HepG2 (cell line): ENCODE measurements around the gene P4HTM. TPM values are rescaled to one million over a fixed set of nuclear protein-coding genes. Genes with fewer than 3 reads are reported as not detected.

ENCODE experiments used
- ATAC-seq: fragments of 200-7000 bp; cut with Tn5 transposase; 3 replicates; pipeline ENCODE4 v1.9.1; 2020; ENCODE audit warnings: mild to moderate bottlenecking, moderate library complexity
- BruUV-seq: library from RNA; stranded (reverse); fragments of 400-500 nt; replicated peaks from 2 replicates; lab custom pipeline; 2021; lab: Mats Ljungman, UMichigan
- CTCF ChIA-PET: fragments of 300-600 bp; formaldehyde crosslinking; extraction: SDS; loops from one replicate; lab custom pipeline; 2021; ENCODE audit warnings: low total read pairs, inconsistent platforms, low intra/inter-chr PET ratio; lab: Yijun Ruan, JAX
- POLR2A ChIA-PET: fragments of 350-600 bp; sonication (Branson Sonifier 250); formaldehyde crosslinking; loops from one replicate; lab custom pipeline; 2020; ENCODE audit warnings: antibody characterized with exemption, inconsistent platforms; lab: Yijun Ruan, JAX
- DNase-seq: peaks from one replicate; pipeline ENCODE4 v3.0.0-alpha.2; 2015; ENCODE audit warnings: low spot score
- FAIRE-seq: peaks from 3 replicates; lab custom pipeline; 2011; peaks lifted over from hg19 to GRCh38; lab: Jason Lieb, UNC
- H2AFZ ChIP-seq: one replicate; pipeline ENCODE4 v1.6.1; 2011; ENCODE audit warnings: low read length, inconsistent platforms
- H3K27ac ChIP-seq: fragments of 300-600 bp; 3 replicates; pipeline ENCODE4 v1.8.0; 2011; ENCODE audit warnings: mixed run types, mild to moderate bottlenecking, mixed read lengths, low read length, inconsistent platforms; ENCODE audit not compliant: insufficient read depth; ENCODE audit errors: extremely low read length
- H3K27me3 ChIP-seq, 2 experiments: fragments of 200-600 bp in 1 of 2; 2 replicates in 1 of 2; 3 replicates in 1 of 2; pipeline versions ENCODE4 v1.6.0 to v1.8.0; 2011; ENCODE audit warnings: low read length in 2 of 2, mild to moderate bottlenecking in 2 of 2, moderate library complexity in 2 of 2, inconsistent platforms in 1 of 2; ENCODE audit not compliant: insufficient read depth in 2 of 2, control insufficient read depth in 1 of 2
- H3K36me3 ChIP-seq, 2 experiments: fragments of 200-600 bp in 1 of 2; replicated peaks in 1 of 2; 2 replicates in 1 of 2; 3 replicates in 1 of 2; pipeline versions ENCODE4 v1.5.1 to v1.8.0; 2011; ENCODE audit warnings: low read length in 2 of 2, inconsistent platforms in 1 of 2; ENCODE audit not compliant: insufficient read depth in 2 of 2, control insufficient read depth in 1 of 2
- H3K4me1 ChIP-seq: 2 replicates; pipeline ENCODE4 v1.5.1; 2012; ENCODE audit warnings: low read length, inconsistent platforms; ENCODE audit not compliant: insufficient read depth
- H3K4me2 ChIP-seq: 2 replicates; pipeline ENCODE4 v1.6.0; 2011; ENCODE audit warnings: low read depth, low read length, inconsistent platforms
- H3K4me3 ChIP-seq, 3 experiments: fragments of 200-600 bp in 1 of 3; sonication (generic), shearing (Covaris generic) in 1 of 3; replicated peaks in 1 of 3; 2 replicates each; pipeline ENCODE4 v1.5.1; 2011 to 2016; ENCODE audit warnings: low read length in 3 of 3, inconsistent platforms in 2 of 3, low read depth in 2 of 3, mild to moderate bottlenecking in 2 of 3, control low read depth in 1 of 3, mixed read lengths in 1 of 3; ENCODE audit not compliant: insufficient read depth in 1 of 3
- H3K79me2 ChIP-seq: one replicate; pipeline ENCODE4 v1.6.1; 2011; ENCODE audit warnings: low read length, inconsistent platforms; ENCODE audit not compliant: insufficient read depth
- H3K9ac ChIP-seq: 2 replicates; pipeline ENCODE4 v1.6.0; 2011; ENCODE audit warnings: mild to moderate bottlenecking, low read depth, low read length, inconsistent platforms; ENCODE audit not compliant: insufficient read depth
- H3K9me3 ChIP-seq: 2 replicates; pipeline ENCODE4 v1.5.1; 2012; ENCODE audit warnings: mild to moderate bottlenecking, low read length
- H4K20me1 ChIP-seq: 2 replicates; pipeline ENCODE4 v1.6.0; 2011; ENCODE audit warnings: inconsistent platforms, mild to moderate bottlenecking, low read length, moderate library complexity; ENCODE audit not compliant: insufficient read depth
- HOXA3 ChIP-seq: sonication (generic); formaldehyde crosslinking; IDR thresholded peaks from 2 replicates; pipeline ENCODE4 v1.5.0; 2020; ENCODE audit warnings: missing genetic modification reagents
- ZNF354B ChIP-seq: sonication (generic); formaldehyde crosslinking; IDR thresholded peaks from 2 replicates; pipeline ENCODE4 v1.8.0; 2022; ENCODE audit warnings: mild to moderate bottlenecking, missing genetic modification reagents
- WGBS: methylation state at CpG from one replicate; pipeline ENCODE4 v1.1.6; 2017; ENCODE audit warnings: low lambda C conversion rate; 5-methylcytosine and 5-hydroxymethylcytosine counted together
- in situ Hi-C: cut with HindIII; loops from 2 replicates; pipeline ENCODE4 v1.10.0; 2017; ENCODE audit warnings: low pct_unique_long_range_greater_than_20kb; ENCODE audit not compliant: extremely low pct_ligation_motif_present
- intact Hi-C: fragments of 100-400 bp; cut with micrococcal nuclease; formaldehyde crosslinking; loops from one replicate; pipeline ENCODE4 v1.10.0; 2022; ENCODE audit not compliant: unreplicated experiment
- polyA plus RNA-seq, 8 experiments: library from polyadenylated mRNA; depleted of rRNA in 3 of 8; stranded (reverse) in 7 of 8; unstranded in 1 of 8; fragments of >200 nt; fragmentation: Illumina TruSeq in 4 of 8; extraction: Trizol in 4 of 8; gene quantifications; 2 replicates each; pipeline versions ENCODE4 v1.2.1 to v1.2.3, GENCODE V29; 2011 to 2016; ENCODE audit warnings: low read depth in 4 of 8, missing spikeins in 1 of 8, mixed read lengths in 1 of 8; ENCODE audit not compliant: insufficient read depth in 1 of 8
- total RNA-seq, 5 experiments: library from RNA; depleted of rRNA; stranded (reverse); fragments of >200 nt; fragmentation: Illumina TruSeq; extraction: Trizol; gene quantifications; 2 replicates each; pipeline ENCODE4 v1.2.3, GENCODE V29; 2016; ENCODE audit warnings: low read depth in 1 of 5
- TF ChIP-seq, protein P1 (sequence below): sonication (generic); formaldehyde crosslinking; IDR thresholded peaks from 2 replicates; pipeline ENCODE4 v1.4.0; 2020; ENCODE audit warnings: missing genetic modification reagents, mild to moderate bottlenecking, borderline replicate concordance
- TF ChIP-seq, protein P2 (sequence below): sonication (generic); formaldehyde crosslinking; IDR thresholded peaks from 2 replicates; pipeline ENCODE4 v1.4.0; 2020; ENCODE audit warnings: missing genetic modification reagents, borderline replicate concordance

Gene P4HTM
- total and polyA plus RNA-seq, 2 of the 13 experiments (the other 11 are each of a cell fraction or from before 2014, with no cell fraction given), result 0.01 TPM; not detected in 1

DNA sequence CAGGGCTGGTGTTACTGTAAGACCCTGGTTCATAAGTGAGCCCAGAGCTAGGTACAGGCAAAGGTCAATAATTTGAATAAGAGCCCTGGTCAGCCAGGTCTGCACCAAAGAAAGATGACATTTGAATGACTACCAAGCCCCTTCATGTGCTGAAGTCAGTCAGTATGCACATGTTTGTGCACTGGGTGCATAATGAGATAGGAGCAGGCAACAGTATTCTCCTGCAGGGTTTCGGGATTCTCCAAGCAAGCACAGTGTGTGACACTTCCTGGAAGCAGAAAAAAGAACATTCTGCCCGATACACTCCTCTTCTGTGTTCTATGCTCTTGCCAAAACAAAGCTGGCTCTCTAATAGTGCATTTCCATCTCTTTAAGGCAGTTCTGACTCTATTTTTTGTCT, 44.6 kb downstream of the P4HTM start:
- Histone ChIP-seq H4K20me1 (no peaks in the 10 kb centered on the region), H3K9ac (no peak overlapping the region), H3K4me3 (no peak overlapping the region), H3K79me2 (no peaks in the 10 kb centered on the region), H3K27me3 (no peaks in the 10 kb centered on the region), H3K27ac (no peak overlapping the region), H3K4me1 (peaks cover under 1% of the 10 kb centered on the region; the same call in 1 of the 2 replicates), H3K9me3 (no peaks in the 10 kb centered on the region), H3K4me2 (no peak overlapping the region), H3K36me3 (peaks cover 24 to 70% of the 10 kb centered on the region in 2 experiments), H2AFZ (no peak overlapping the region)
- intact Hi-C loops, result no loop called here
- CTCF ChIA-PET, result no interaction called here
- TF ChIP-seq, protein P1, sequence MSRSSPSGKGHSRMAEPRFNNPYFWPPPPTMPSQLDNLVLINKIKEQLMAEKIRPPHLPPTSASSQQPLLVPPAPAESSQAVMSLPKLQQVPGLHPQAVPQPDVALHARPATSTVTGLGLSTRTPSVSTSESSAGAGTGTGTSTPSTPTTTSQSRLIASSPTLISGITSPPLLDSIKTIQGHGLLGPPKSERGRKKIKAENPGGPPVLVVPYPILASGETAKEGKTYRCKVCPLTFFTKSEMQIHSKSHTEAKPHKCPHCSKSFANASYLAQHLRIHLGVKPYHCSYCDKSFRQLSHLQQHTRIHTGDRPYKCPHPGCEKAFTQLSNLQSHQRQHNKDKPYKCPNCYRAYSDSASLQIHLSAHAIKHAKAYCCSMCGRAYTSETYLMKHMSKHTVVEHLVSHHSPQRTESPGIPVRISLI (CRISPR knock-in tag), result no peak
- TF ChIP-seq HOXA3, result no peak
- no peak for TF ChIP-seq ZNF354B (CRISPR knock-in tag)
- TF ChIP-seq, protein P2, sequence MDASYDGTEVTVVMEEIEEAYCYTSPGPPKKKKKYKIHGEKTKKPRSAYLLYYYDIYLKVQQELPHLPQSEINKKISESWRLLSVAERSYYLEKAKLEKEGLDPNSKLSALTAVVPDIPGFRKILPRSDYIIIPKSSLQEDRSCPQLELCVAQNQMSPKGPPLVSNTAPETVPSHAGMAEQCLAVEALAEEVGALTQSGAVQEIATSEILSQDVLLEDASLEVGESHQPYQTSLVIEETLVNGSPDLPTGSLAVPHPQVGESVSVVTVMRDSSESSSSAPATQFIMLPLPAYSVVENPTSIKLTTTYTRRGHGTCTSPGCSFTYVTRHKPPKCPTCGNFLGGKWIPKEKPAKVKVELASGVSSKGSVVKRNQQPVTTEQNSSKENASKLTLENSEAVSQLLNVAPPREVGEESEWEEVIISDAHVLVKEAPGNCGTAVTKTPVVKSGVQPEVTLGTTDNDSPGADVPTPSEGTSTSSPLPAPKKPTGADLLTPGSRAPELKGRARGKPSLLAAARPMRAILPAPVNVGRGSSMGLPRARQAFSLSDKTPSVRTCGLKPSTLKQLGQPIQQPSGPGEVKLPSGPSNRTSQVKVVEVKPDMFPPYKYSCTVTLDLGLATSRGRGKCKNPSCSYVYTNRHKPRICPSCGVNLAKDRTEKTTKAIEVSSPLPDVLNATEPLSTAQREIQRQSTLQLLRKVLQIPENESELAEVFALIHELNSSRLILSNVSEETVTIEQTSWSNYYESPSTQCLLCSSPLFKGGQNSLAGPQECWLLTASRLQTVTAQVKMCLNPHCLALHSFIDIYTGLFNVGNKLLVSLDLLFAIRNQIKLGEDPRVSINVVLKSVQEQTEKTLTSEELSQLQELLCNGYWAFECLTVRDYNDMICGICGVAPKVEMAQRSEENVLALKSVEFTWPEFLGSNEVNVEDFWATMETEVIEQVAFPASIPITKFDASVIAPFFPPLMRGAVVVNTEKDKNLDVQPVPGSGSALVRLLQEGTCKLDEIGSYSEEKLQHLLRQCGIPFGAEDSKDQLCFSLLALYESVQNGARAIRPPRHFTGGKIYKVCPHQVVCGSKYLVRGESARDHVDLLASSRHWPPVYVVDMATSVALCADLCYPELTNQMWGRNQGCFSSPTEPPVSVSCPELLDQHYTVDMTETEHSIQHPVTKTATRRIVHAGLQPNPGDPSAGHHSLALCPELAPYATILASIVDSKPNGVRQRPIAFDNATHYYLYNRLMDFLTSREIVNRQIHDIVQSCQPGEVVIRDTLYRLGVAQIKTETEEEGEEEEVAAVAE (CRISPR knock-in tag), result no peak
- FAIRE-seq (no peak), DNase-seq (no peak), ATAC-seq (no peak)
- in situ Hi-C loops, result no loop called here
- no TSS peak for BruUV-seq
- POLR2A ChIA-PET, result interaction anchor here (1.3 kb wide), 1 partner anchor 13 kb away, joined by 7 read pairs; the partner anchor contains the start of gene NDUFAF3
- 100% methylated on average over 2 of the region's 2 CpGs for WGBS
